ENCODE measurements around the gene GSTA1.
"Not testable (repeated sequence)": the region's sequence is repeated elsewhere in the genome, so short reads cannot be mapped to it uniquely, and the experiment has no call there.

Gene GSTA1

DNA sequence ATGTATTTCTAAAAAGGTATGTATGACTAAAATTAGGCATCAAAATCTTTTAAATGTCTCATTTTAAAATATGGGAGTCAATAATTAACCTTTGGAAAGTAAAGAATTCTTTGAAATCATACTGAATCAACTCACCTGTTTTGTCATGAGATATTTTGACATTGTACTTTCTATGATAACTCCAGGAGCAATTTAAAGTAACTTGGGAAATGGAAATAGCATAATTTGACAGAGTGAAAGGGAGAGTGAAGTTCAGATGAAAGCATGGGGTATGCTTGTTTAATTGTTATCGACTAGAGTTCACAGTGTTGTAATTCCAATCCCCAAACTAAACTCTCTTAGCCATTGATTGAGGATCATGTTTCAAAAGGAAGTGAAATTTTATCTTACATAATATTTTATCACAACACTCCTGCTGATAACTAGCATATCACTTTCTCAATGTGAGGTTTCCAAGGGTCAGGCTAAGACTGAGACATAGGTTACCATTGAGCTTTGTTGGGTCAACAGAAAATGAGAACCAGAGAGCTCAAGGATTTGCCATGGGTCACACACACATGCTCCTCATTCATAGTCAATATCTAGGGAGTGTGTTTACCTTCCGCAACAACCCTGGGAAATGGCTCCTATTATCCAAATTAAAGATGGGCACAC is 2.3 kb downstream of the GSTA1 start:
- no peak overlapping the region for H3K27ac ChIP-seq
- H3K27me3 ChIP-seq (ENCODE audit: insufficient read depth, low read depth, severe bottlenecking): no peaks in the 10 kb centered on the region
- no peaks in the 10 kb centered on the region for H3K36me3 ChIP-seq
- H3K4me3 ChIP-seq (ENCODE audit: low read depth, low read length): no peak overlapping the region
- TF ChIP-seq, protein P1, sequence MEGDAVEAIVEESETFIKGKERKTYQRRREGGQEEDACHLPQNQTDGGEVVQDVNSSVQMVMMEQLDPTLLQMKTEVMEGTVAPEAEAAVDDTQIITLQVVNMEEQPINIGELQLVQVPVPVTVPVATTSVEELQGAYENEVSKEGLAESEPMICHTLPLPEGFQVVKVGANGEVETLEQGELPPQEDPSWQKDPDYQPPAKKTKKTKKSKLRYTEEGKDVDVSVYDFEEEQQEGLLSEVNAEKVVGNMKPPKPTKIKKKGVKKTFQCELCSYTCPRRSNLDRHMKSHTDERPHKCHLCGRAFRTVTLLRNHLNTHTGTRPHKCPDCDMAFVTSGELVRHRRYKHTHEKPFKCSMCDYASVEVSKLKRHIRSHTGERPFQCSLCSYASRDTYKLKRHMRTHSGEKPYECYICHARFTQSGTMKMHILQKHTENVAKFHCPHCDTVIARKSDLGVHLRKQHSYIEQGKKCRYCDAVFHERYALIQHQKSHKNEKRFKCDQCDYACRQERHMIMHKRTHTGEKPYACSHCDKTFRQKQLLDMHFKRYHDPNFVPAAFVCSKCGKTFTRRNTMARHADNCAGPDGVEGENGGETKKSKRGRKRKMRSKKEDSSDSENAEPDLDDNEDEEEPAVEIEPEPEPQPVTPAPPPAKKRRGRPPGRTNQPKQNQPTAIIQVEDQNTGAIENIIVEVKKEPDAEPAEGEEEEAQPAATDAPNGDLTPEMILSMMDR (IDR thresholded peaks at IDR 0.05; ENCODE audit: low read depth, low read length): no peak
- no peaks in the 10 kb centered on the region for H3K9me3 ChIP-seq (ENCODE audit: severe bottlenecking)
- no peak for DNase-seq

DNA sequence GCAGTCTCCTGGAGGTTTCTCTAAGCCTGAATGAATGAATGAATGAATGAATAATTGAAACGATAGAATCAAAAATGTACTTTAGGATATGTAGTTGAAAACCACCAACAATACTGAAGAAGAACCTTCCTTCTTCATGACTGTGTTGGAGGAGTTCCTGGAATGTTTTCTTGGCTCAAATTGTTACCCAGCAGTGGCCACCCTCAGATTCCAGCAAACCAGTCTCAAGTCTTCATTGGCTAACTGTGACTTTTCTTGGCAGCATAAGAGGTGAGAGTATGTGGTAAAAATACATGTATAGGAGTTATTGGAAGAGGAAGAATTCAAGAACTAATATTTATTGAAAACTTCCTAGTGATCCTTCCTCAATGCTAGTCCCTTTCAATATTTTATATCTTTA is 4.3 kb downstream of the GSTA1 start:
- H3K27me3 ChIP-seq (ENCODE audit: insufficient read depth, low read depth, severe bottlenecking); H3K27ac ChIP-seq; H3K9me3 ChIP-seq (ENCODE audit: severe bottlenecking); DNase-seq; H3K4me3 ChIP-seq (ENCODE audit: low read depth, low read length); H3K36me3 ChIP-seq: not testable (repeated sequence)

DNA sequence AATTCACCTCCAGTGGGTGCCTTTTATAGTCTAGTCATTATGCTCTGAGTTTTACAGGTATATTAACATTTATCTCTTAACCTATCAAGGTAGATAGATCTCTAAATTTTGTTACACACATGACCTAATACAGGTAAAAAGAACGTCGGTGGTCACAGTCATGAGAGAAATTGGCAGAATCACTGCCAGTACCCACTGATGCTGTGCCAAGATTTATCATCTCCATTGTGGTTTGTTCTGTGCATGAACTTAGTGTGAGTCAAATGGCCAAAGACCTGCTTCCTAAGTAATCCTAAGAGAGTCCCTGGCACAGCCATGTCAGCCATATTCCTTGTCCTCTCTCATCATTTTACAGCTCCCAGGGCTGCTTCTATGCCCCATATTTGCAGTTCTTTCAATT is 9.2 kb downstream of the GSTA1 start:
- not testable (repeated sequence) for H3K27me3 ChIP-seq (ENCODE audit: insufficient read depth, low read depth, severe bottlenecking); H3K27ac ChIP-seq; H3K4me3 ChIP-seq (ENCODE audit: low read depth, low read length); H3K36me3 ChIP-seq; H3K9me3 ChIP-seq (ENCODE audit: severe bottlenecking); DNase-seq

DNA sequence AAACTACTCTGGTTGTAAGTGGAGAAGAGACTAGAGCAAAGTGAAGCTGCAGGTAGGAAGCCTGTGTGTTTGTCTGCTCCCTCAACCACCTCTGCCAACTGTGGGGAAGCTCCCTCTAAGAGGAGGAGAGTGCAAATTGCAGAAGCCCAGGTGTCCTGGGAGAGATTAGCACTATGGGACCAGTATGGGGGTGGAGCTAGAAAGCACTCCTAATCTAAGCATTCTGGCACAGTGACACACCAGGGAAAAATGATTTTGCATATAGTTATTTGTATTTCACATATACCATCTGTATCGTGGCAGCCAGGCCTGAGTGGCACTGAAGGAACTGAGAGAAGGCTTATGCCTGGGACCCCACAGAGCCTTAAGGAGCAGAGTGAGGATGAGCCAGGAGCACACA is 12.8 kb downstream of the GSTA1 start:
- no peak overlapping the region for H3K27ac ChIP-seq
- H3K9me3 ChIP-seq (ENCODE audit: severe bottlenecking): peaks cover 12% of the 10 kb centered on the region
- TF ChIP-seq, protein P1 (IDR thresholded peaks at IDR 0.05; ENCODE audit: low read depth, low read length): no peak
- no peaks in the 10 kb centered on the region for H3K36me3 ChIP-seq
- no peak for DNase-seq
- H3K4me3 ChIP-seq (ENCODE audit: low read depth, low read length): no peak overlapping the region
- H3K27me3 ChIP-seq (ENCODE audit: insufficient read depth, low read depth, severe bottlenecking): no peaks in the 10 kb centered on the region

DNA sequence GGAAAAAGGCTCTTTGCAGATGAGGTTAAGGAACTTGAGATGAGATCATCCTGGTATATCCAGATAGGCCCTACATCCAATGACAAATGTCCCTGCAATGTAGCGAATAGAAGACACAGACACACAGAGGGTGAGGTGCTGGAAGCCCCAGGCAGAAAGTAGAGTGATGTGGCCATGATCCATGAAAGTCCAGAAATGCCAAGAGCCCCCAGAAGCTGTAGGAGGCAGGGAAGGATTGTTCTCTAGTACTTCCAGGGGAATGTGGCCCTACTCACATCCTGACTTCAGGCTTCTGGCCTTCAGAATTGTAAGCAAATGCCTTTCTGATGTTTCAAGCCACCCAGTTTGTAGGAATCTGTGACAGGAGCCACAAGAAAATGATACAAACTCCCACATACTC is 14.0 kb downstream of the GSTA1 start:
- H3K27me3 ChIP-seq (ENCODE audit: insufficient read depth, low read depth, severe bottlenecking); H3K27ac ChIP-seq; DNase-seq; H3K36me3 ChIP-seq; H3K4me3 ChIP-seq (ENCODE audit: low read depth, low read length): not testable (repeated sequence)
- peaks cover 12% of the 10 kb centered on the region for H3K9me3 ChIP-seq (ENCODE audit: severe bottlenecking)

DNA sequence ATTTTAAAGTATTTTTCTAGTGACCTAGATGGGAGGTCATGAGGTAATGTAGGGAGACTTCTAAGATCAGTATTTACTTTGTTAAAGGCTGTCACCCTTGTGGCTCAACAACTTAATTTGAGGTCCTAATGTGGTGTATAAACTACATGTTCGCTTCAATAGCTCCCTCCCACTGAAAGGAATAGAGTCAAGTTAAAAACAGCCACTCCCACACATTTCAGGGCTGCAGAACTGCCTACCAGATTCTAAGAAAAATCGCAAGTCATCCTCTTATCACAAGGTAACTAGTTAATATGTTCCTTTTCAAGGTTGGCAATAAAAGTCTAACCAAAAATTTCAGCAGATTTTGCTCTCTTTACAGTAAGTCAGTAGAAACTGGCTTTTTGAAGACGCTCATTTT is 15.1 kb downstream of the GSTA1 start:
- H3K27ac ChIP-seq: no peak overlapping the region
- H3K36me3 ChIP-seq: no peaks in the 10 kb centered on the region
- no peaks in the 10 kb centered on the region for H3K27me3 ChIP-seq (ENCODE audit: insufficient read depth, low read depth, severe bottlenecking)
- DNase-seq: no peak
- H3K4me3 ChIP-seq (ENCODE audit: low read depth, low read length): no peak overlapping the region
- peaks cover 12% of the 10 kb centered on the region for H3K9me3 ChIP-seq (ENCODE audit: severe bottlenecking)
- TF ChIP-seq, protein P1 (IDR thresholded peaks at IDR 0.05; ENCODE audit: low read depth, low read length): no peak

DNA sequence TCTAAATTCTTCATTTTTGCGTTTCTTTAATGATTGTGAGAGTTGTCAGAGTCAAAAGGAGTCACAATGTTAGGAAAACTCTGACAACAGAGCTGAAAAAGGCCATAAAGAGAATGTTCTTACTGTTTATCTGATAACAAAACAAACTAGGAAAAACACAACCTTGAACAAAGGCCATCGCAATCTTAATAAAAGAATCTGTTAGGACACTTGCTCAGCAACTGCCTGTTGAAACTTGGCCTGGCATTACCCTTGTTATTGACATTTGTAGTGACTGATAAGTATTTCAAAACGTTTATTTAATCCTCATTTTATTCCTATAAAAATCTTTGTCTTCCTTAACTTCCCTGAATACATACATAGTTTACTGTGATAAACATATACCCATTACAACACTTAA is 15.7 kb downstream of the GSTA1 start:
- TF ChIP-seq, protein P1 (IDR thresholded peaks at IDR 0.05; ENCODE audit: low read depth, low read length): no peak
- H3K9me3 ChIP-seq (ENCODE audit: severe bottlenecking): peaks cover 12% of the 10 kb centered on the region
- no peaks in the 10 kb centered on the region for H3K36me3 ChIP-seq
- no peak overlapping the region for H3K4me3 ChIP-seq (ENCODE audit: low read depth, low read length)
- H3K27ac ChIP-seq: no peak overlapping the region
- H3K27me3 ChIP-seq (ENCODE audit: insufficient read depth, low read depth, severe bottlenecking): no peaks in the 10 kb centered on the region
- DNase-seq: no peak

All from WERI-Rb-1 (cell line).